B cell (primary cell): ENCODE measurements around the gene LAGE3. TPM values are rescaled to one million over a fixed set of nuclear protein-coding genes. Genes with fewer than 3 reads are reported as not detected.

Experiments
- ATAC-seq: fragments of 200-7000 bp; cut with Tn5 transposase; one replicate; pipeline ENCODE4 v1.10.0; 2021; ENCODE audit warnings: low read depth, mild to moderate bottlenecking, moderate number of reproducible peaks, moderate library complexity
- CTCF ChIA-PET: fragments of 350-600 bp; sonication (Branson Sonifier 250); formaldehyde crosslinking; loops from one replicate; lab custom pipeline; 2021; ENCODE audit warnings: antibody characterized with exemption, inconsistent platforms; lab: Charles Lee
- POLR2A ChIA-PET: fragments of 350-600 bp; sonication (Branson Sonifier 250); formaldehyde crosslinking; loops from one replicate; lab custom pipeline; 2021; ENCODE audit warnings: antibody characterized with exemption; lab: Charles Lee
- DNase-seq: peaks from one replicate; pipeline ENCODE4 v3.0.0; 2013
- H2AFZ ChIP-seq: 2 replicates; pipeline ENCODE4 v1.6.1; 2012; ENCODE audit warnings: mild to moderate bottlenecking, low read depth, low read length; ENCODE audit not compliant: insufficient read depth, poor library complexity, severe bottlenecking
- H3K27ac ChIP-seq, 2 donors: 1 replicate in 1 of 2; 2 replicates in 1 of 2; pipeline ENCODE4 v1.5.1; 2012 to 2013; ENCODE audit warnings: low read length in 2 of 2, mild to moderate bottlenecking in 2 of 2, moderate library complexity in 1 of 2
- H3K27me3 ChIP-seq, 4 experiments: fragments of 200-600 bp in 1 of 4; sonication (generic) in 1 of 4; replicated peaks in 1 of 4; 1 replicate in 2 of 4; 2 replicates in 2 of 4; pipeline versions ENCODE4 v1.6.1 to v1.7.0; 2013 to 2016; ENCODE audit warnings: low read length in 3 of 4, mild to moderate bottlenecking in 2 of 4, mixed read lengths in 1 of 4, moderate library complexity in 1 of 4; ENCODE audit not compliant: insufficient read depth in 4 of 4, control insufficient read depth in 3 of 4; ENCODE audit errors: control extremely low read depth in 1 of 4
- H3K36me3 ChIP-seq, 2 experiments: replicated peaks in 1 of 2; 1 replicate in 1 of 2; 2 replicates in 1 of 2; pipeline versions ENCODE4 v1.6.1 to v1.7.1; 2013; ENCODE audit warnings: low read length in 1 of 2; ENCODE audit not compliant: insufficient read depth in 2 of 2, control insufficient read depth in 1 of 2; ENCODE audit errors: control extremely low read depth in 1 of 2, extremely low read depth in 1 of 2
- H3K4me1 ChIP-seq, 2 donors: fragments of 200-600 bp in 1 of 2; sonication (generic) in 1 of 2; 1 replicate in 1 of 2; 2 replicates in 1 of 2; pipeline versions ENCODE4 v1.5.1 to v1.6.1; 2013 to 2017; ENCODE audit warnings: low read length in 2 of 2; ENCODE audit not compliant: control insufficient read depth in 2 of 2, insufficient read depth in 2 of 2
- H3K4me2 ChIP-seq: replicated peaks from 2 replicates; pipeline ENCODE3; 2012; ENCODE audit warnings: mild to moderate bottlenecking, low read depth, low read length; ENCODE audit not compliant: poor library complexity, severe bottlenecking
- H3K4me3 ChIP-seq, 5 experiments: fragments of 200-600 bp in 1 of 5; sonication (generic) in 1 of 5; 1 replicate in 3 of 5; 2 replicates in 2 of 5; pipeline versions ENCODE4 v1.5.1 to v1.7.0; 2011 to 2016; ENCODE audit warnings: low read length in 4 of 5, mild to moderate bottlenecking in 4 of 5, low read depth in 2 of 5, control low read depth in 1 of 5, moderate library complexity in 1 of 5; ENCODE audit not compliant: insufficient read depth in 1 of 5; ENCODE audit errors: control extremely low read depth in 1 of 5, extremely low read depth in 1 of 5
- H3K79me2 ChIP-seq: fragments of 200-600 bp; sonication (generic); one replicate; pipeline ENCODE4 v1.6.0; 2016; ENCODE audit warnings: low read length; ENCODE audit not compliant: control insufficient read depth, insufficient read depth
- H3K9ac ChIP-seq: fragments of 200-600 bp; sonication (generic); 2 replicates; pipeline ENCODE4 v1.6.1; 2017; ENCODE audit warnings: mild to moderate bottlenecking, low read length, moderate library complexity
- H3K9me3 ChIP-seq, 3 donors: one replicate each; pipeline versions ENCODE4 v1.6.1 to v1.7.1; 2013; ENCODE audit warnings: low read length in 2 of 3; ENCODE audit not compliant: control insufficient read depth in 2 of 3, insufficient read depth in 1 of 3; ENCODE audit errors: control extremely low read depth in 1 of 3
- H4K20me1 ChIP-seq: 2 replicates; pipeline ENCODE4 v1.6.0; 2012; ENCODE audit warnings: mild to moderate bottlenecking, low read length; ENCODE audit not compliant: insufficient read depth, control insufficient read depth, poor library complexity, severe bottlenecking
- H3K27ac Mint-ChIP-seq: one replicate; pipeline ENCODE4 v1.8.0; 2021; ENCODE audit warnings: mixed read lengths
- H3K27me3 Mint-ChIP-seq: one replicate; pipeline ENCODE4 v1.8.0; 2021; ENCODE audit warnings: mixed read lengths
- H3K4me1 Mint-ChIP-seq: one replicate; pipeline ENCODE4 v1.8.0; 2021; ENCODE audit warnings: mixed read lengths
- H3K4me3 Mint-ChIP-seq: one replicate; pipeline ENCODE4 v1.8.0; 2021; ENCODE audit warnings: mixed read lengths
- H3K9me3 Mint-ChIP-seq: one replicate; pipeline ENCODE4 v1.8.0; 2022; ENCODE audit warnings: mixed read lengths; ENCODE audit not compliant: insufficient read depth
- EZH2 ChIP-seq: IDR thresholded peaks from 2 replicates; pipeline ENCODE4 v1.6.1; 2012; ENCODE audit warnings: borderline replicate concordance, low read depth, mild to moderate bottlenecking, moderate library complexity, low read length; ENCODE audit not compliant: insufficient read depth, poor library complexity, severe bottlenecking
- WGBS: methylation state at CpG from one replicate; pipeline ENCODE4 v1.1.5; 2013; ENCODE audit warnings: missing lambda C conversion rate; ENCODE audit not compliant: insufficient coverage; 5-methylcytosine and 5-hydroxymethylcytosine counted together
- intact Hi-C: fragments of 100-400 bp; cut with micrococcal nuclease; formaldehyde crosslinking; loops from one replicate; pipeline ENCODE4 v1.10.0; 2022
- polyA plus RNA-seq: library from polyadenylated mRNA; depleted of rRNA; stranded (reverse); fragments of >200 nt; gene quantifications from 2 replicates; pipeline ENCODE4 v1.2.3, GENCODE V29; 2012
- total RNA-seq, 2 donors: library from RNA; stranded (reverse); fragments of 120-200 nt in 1 of 2; gene quantifications; 1 replicate in 1 of 2; 2 replicates in 1 of 2; pipeline versions ENCODE4 v1.2.3 to v1.2.4, GENCODE V29; 2013 to 2022
- TF ChIP-seq, protein P1 (sequence below): fragments of 200-600 bp; IDR thresholded peaks from one replicate; pipeline ENCODE4 v1.8.0; 2022; ENCODE audit warnings: antibody characterized with exemption, mild to moderate bottlenecking

Gene LAGE3
- total and polyA plus RNA-seq, 2 donors (not counting 1 experiment from before 2014, with no cell fraction given), result 17.0 to 19.9 TPM

- Mint-ChIP-seq H3K4me1 (peaks cover 17% of the 10 kb centered on the region), H3K9me3 (no peaks in the 10 kb centered on the region), H3K4me3 (no peak overlapping the region), H3K27me3 (no peaks in the 10 kb centered on the region), H3K27ac (peak overlapping the region; percentile 15)
- intact Hi-C loops, result loop anchor here (5.0 kb wide), 3 partner anchors 60 to 145 kb away; partner anchors contain the start of genes FLNA, PLXNA3 and RPL10
- no peaks in the 10 kb centered on the region for H3K36me3 ChIP-seq
- no peak overlapping the region for H3K27ac ChIP-seq
- POLR2A ChIA-PET, result interaction anchor here (0.8 to 2.5 kb wide), 5 partner anchors 10 to 119 kb away, joined by 3 to 13 read pairs (median 7); partner anchors contain the start of genes RPL10, SLC10A3 and UBL4A
- H3K27me3 ChIP-seq, result no peaks in the 10 kb centered on the region
- CTCF ChIA-PET, result interaction anchor here (0.8 to 1.5 kb wide), 5 partner anchors 10 to 417 kb away, joined by 3 to 9 read pairs (median 5); partner anchors contain the start of genes RPL10 and SLC10A3
- WGBS, result 95% methylated on average over 14 of the region's 25 CpGs
- H3K9me3 ChIP-seq, result no peaks in the 10 kb centered on the region
- no peak for DNase-seq
- H3K79me2 ChIP-seq, result peaks cover 6% of the 10 kb centered on the region
- peak overlapping the region; percentile 80 for H3K4me2 ChIP-seq
- H3K4me1 ChIP-seq, result peaks cover 4 to 16% of the 10 kb centered on the region in 2 donors
- H4K20me1 ChIP-seq, result no peaks in the 10 kb centered on the region
- ATAC-seq, result no peak
- H2AFZ ChIP-seq, result no peak overlapping the region
- no peak for TF ChIP-seq EZH2
- TF ChIP-seq, protein P1, sequence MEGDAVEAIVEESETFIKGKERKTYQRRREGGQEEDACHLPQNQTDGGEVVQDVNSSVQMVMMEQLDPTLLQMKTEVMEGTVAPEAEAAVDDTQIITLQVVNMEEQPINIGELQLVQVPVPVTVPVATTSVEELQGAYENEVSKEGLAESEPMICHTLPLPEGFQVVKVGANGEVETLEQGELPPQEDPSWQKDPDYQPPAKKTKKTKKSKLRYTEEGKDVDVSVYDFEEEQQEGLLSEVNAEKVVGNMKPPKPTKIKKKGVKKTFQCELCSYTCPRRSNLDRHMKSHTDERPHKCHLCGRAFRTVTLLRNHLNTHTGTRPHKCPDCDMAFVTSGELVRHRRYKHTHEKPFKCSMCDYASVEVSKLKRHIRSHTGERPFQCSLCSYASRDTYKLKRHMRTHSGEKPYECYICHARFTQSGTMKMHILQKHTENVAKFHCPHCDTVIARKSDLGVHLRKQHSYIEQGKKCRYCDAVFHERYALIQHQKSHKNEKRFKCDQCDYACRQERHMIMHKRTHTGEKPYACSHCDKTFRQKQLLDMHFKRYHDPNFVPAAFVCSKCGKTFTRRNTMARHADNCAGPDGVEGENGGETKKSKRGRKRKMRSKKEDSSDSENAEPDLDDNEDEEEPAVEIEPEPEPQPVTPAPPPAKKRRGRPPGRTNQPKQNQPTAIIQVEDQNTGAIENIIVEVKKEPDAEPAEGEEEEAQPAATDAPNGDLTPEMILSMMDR, result no peak
- H3K9ac ChIP-seq, result no peak overlapping the region
- H3K4me3 ChIP-seq, result peak overlapping the region in 1 of 5 experiments; percentile 61
Observed at GRCh38 chrX:154517101-154517781, 38.2 kb upstream of the LAGE3 start.
